Activated CD4-positive, alpha-beta T cell treated with anti-CD3 and anti-CD28 coated beads, Interleukin-2, amount 50 U/mL, for 1 hour (primary cell): ENCODE data around the gene TNIK.

ENCODE experiments used
- DNase-seq: peaks from one replicate; pipeline ENCODE4 v3.0.0-alpha.2; 2020

Gene TNIK

DNA sequence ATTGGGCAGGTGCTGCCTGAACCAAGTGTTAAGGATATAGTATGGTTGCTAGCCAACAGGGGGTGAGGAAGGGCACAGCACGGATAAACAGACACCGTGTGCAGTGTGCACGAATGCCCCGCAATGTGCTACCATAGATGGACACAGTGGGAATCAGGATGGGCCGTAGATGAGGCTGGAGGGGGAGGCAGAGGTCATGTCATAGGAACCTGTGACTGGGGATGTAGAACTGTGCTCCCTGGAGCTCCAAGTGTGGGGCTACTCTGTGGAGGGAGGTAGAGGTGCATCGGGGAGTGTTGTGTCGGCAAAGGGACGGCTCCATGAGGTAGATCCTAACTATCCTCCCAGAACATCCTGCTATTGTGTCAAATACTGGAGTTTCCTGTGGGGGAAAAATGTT, 102.5 kb downstream of the TNIK start:
- DNase-seq = no peak

DNA sequence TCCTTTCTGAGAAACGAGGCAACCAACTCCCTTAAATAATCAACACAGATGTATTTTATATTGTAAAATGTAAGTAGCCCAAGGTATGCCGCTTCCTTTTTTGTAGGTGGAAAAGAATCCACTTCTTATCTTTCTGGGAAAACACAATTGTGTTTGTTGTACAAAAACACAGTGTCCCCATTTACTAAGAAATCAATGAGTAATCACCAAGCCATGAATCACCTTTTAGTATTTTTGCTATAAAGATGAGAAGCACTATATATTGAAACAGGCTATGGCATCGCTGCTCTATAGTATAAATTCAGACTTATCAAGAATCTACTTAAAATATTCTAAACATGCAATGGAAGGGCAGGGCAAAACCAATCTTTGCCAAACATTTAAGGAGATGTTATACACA, 104.0 kb downstream of the TNIK start:
- no peak for DNase-seq

GRCh38 chr3:171354706-171355582, 105.3 kb downstream of the TNIK start:
- DNase-seq = no peak

DNA sequence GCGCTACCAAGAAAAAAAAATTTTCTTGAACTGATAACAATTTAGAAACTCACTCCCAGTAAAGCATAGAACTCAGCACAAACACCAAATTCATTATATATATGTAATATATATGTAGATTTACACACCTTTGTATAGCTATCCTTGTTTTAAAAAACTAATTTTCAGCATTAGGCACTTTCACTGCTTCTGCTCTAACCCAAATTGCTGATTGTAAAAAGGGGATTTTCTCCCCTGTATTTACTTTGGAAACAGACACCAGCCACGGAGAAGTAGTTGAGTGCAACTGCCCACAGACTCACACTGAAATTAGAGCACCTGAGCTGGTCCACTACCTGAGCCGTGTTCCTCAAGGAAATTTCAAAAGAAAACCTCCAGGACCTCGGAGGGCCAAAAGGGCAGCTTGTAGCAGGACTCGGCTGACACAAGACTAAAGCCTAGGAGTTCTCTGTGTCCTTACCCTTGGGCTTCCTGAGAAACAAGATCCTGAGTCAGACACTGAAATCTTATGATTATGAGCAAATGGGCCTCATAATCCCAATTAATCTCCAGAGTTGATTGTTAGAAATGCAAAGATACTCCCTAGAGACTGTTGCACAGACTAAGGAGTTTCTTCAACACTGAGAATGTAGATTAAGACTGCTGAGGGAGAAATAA, 106.0 kb downstream of the TNIK start:
- no peak for DNase-seq

- DNase-seq = no peak
These were observed 106.8 kb downstream of the TNIK start for GRCh38 chr3:171353423-171353822.

DNA sequence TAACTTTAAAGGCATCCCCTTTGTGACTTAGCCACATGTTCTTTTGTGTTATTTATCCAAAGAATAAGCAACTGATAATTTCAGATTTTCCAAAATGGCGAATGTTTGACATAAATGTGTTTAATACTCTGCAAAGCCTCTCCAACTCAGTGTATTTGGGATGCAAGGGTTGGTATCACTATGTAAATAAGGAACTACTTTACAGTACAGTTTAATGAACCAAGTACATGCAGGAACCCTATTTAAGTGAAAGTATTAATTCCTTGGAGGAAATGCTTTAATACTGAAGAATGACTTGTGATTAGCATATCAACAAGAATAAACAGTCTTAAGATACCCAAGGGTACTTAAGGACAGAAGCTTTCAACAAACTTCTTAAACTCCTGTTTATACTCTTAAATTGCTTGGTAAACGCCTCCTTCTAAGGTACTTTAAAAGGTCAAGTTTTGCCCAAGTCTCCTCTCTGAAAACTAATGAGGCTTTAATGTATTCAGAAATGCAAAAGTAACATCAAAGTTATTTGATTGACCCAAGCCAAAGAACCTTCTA, 107.7 kb downstream of the TNIK start:
- no peak for DNase-seq

- DNase-seq = no peak
These were observed 108.5 kb downstream of the TNIK start for GRCh38 chr3:171351676-171352075.

GRCh38 chr3:171350364-171350763, 109.8 kb downstream of the TNIK start:
- DNase-seq = no peak

DNA sequence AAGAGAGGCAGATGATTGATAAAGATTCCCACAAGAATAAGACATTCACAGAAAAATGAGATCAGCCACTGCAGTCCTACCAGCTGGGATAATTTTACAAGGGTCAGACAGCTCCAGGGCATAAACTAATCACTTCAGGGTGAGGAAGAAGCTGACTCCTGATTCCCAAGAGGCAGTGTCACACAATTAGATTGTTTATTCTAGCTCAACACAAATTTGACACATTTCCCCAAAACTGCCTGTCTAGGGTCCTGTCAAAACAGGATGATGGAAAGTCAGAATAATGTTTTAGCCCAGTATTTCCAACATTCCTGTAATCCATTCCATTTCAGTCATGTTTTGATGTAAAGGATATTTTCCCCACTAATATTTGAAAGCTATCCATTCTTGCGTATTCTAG, 110.8 kb downstream of the TNIK start:
- DNase-seq = no peak

- no peak for DNase-seq
These were observed 112.1 kb downstream of the TNIK start for GRCh38 chr3:171348121-171348520.

GRCh38 chr3:171347301-171348039, 112.7 kb downstream of the TNIK start:
- DNase-seq = no peak

DNA sequence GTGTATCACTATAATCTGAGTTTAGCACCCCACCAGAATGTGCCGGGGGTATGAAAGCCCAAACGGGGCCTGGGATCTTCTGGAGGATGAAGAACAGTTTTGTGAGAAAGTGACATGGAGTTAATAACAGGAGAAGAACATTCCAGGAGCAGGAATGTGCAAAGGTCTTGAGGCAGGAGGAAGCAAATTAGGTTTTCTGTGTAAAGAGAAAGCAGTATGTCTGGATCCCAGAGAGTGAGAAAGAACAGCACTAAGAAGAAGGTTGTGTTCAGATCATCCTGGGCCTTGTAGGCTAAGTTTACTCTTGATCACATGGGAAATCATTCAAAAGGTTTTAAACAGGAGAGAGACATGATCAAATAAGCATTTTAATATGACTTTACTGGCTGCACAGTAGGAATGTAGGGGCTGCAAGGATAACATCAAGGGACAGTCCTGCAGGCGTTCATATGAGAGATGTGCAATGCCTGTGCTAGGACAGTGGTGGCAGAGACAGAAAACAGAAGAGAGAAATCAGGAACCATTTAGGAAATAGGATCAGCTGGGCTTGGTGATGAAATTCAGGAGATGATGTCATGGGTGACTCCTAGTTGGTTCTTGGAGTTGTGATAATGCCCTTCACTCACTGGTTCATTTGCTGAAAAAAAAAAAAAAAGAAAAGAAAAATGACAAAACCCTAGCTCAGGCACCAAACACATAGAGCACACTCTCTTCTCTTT, 113.5 kb downstream of the TNIK start:
- no peak for DNase-seq

GRCh38 chr3:171346019-171346418, 114.2 kb downstream of the TNIK start:
- DNase-seq = no peak

DNA sequence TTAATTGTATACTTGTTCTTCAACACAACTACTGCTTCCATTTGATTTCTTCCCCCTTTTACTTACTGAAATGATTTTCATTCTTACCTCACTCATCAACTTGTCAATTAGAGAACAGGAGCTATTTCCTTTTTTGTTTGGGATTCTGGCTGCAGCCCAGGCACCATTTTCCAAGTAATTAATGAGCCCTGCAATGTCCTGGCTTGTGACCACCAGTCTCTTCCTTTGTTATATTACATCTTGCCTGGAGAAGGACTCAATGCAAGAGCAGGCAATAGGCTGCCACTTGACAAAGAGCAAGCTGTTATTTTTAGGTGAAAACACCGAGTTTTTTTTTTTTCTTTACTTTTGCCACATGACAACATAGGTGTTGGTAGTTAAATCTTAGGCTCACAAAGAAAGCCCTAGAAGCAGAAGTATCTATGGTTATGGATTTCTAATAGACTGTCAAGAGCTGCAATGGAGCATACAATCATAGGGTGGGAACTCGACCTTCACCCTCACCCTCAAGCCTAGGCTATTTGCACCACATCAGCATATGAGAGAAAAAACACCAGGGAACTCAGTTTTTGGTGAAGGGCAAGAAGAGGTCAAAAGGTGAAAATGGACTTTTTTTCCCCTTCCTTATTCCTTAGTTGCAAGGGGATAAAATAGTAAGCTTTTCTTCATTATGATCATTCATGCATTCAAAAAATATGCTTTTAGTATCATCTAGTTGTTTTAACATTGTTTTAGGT, 114.9 kb downstream of the TNIK start:
- no peak for DNase-seq

DNA sequence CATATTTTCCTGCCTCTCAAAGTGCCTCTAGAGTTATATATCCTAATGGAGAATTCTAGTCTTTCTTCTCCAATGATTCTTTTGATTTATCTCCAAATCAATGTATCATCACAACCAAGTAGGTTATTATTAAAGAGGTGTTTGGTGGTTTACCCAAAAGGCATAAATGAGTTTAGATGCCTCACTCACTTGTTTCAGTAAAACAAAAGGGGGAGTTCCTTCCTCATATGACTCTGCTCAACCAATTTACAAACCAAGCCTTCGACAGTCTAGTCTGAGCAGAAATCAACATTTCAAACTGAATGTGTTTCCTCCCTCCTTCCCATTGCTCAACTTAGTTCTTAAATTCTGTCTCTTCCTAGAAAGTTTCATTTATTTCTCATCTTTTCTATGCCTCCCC, 116.5 kb downstream of the TNIK start:
- DNase-seq = no peak

- no peak for DNase-seq
These were observed 117.3 kb downstream of the TNIK start for GRCh38 chr3:171342783-171343420.

DNA sequence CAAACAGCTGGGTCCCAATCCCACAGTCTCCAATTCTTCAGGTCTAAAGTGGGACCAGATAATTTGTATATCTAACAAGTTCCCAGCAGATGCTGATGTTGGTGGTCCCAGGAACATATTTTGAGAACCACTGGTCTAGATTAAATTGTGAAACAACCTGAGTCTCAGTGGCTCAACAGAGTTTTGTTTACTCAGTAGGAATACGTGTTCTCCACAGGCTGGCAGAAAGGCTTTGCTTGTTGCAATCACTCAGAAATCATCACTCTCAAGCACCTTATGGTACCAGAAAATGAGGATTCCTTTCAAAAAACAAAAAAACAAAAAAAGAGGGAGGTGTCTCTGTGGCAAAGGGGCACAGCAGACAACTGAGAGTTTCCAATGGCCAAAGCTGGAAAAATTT, 118.0 kb downstream of the TNIK start:
- DNase-seq = no peak

DNA sequence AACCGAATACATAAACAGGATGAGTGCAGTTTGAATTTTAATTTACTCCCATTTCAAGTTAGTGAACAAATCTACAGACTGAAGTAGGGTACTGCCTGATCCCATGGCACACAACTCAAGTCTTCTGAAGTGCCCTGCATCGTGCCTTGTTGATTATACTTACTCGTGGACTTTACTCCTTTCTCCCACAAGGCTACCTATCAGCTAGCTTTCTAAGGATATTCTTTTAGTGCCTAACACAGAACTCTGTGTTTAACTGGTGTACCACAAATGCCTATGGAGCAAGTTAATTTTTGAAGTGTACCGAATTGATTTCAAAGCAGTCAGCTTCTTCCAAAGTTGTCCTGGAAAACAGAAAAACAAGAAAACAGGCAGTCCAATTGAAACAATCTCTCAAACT, 119.8 kb downstream of the TNIK start:
- DNase-seq = no peak

GRCh38 chr3:171339598-171339997, 120.6 kb downstream of the TNIK start:
- no peak for DNase-seq

GRCh38 chr3:171336406-171336805, 123.8 kb downstream of the TNIK start:
- no peak for DNase-seq

DNA sequence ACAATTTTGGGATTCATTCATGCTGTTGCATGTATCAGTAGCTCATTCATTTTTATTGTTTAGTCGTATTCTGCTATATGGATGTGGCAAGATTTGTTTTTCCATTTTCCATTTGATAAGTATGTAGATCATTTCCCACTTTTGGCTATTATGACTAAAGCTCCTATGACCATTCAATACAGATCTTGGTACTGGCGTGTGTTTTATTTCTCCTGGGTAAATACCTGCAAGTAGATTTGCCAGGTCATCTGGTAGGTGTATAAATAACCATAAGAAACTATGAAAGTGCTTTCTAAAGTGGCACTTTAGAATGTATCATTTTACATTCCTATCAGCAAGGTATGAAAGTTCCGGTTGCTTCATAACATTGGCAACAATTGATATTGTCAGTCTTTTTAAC, 124.6 kb downstream of the TNIK start:
- no peak for DNase-seq

GRCh38 chr3:171334465-171334811, 125.8 kb downstream of the TNIK start:
- no peak for DNase-seq
